ENCODE data around the gene HDHD3. TPM values are rescaled to one million over a fixed set of nuclear protein-coding genes. Genes with fewer than 3 reads are reported as not detected.

Gene HDHD3, protein sequence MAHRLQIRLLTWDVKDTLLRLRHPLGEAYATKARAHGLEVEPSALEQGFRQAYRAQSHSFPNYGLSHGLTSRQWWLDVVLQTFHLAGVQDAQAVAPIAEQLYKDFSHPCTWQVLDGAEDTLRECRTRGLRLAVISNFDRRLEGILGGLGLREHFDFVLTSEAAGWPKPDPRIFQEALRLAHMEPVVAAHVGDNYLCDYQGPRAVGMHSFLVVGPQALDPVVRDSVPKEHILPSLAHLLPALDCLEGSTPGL
- total RNA-seq (2021; fragmentation: NEBNext Ultra II Directional; extraction: Animal tissue kit (Norgen Biotek cat#: 25700)), result 1 to 10 TPM; 3.3 to 4.8 (median 3.8) TPM
- long read RNA-seq, partial matches to known transcripts, result 0 of 4 reads
- long read RNA-seq, other reads (novel, unspliced or antisense), result 1 of 4 reads

DNA sequence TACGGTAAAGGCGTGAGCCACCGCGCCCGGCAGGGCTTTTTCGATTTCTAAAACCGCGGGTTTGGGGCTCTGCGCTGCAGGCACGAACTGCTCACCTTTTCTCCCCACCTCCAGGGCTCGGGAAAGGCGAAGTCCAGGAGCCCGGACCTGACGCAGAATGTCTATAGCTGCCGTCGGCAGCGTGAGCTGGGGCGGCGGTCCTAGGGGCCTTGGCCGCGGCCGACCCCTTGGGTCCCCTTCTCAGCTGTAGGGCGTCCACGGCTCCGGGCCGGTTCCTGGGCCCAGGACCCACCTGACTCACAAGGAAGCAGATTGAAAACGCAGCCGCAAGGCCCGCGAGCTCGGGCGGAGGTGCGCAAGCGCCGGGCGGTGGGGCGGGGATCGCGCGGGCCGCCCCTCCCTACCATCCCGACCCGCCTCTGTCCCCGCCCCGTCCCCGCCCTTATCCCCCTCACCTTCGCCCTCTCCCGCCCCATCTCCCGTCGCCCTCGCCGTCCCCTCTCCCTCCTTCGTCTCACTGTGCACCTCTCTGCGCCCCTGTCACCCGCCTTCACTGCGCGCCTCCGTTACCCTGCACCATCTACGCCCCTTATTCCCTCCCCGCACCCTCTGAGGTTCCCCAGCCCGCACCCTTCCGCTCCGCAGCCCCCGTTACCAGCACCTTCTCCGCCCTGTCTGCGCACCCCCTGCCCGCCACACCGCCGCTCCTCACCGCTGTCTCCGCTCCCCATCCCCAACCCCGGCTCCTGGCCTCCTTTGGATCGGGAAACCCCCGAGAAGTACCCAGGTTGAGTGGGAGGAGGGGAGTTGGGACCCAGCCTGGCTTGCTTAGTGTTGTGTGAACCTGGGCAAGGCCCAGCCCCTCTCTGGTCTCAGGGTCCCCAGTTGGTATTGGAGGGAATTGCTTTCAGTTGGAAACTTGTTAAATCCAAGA, at the start of gene HDHD3:
Gene HDHD3 (minus strand): TSS at position 353 of the 934 bp plus-strand sequence. CDS start 2,632 bp downstream, outside the sequence.
- H3K4me3 Mint-ChIP-seq, result peak within 1 kb of the TSS; percentile 89
- H3K36me3 Mint-ChIP-seq (ENCODE audit: low read depth), result no peaks in the 10 kb centered on the region
- H3K27me3 Mint-ChIP-seq (ENCODE audit: insufficient read depth), result peaks cover 5% of the 10 kb centered on the region; the same call in 1 of the 2 replicates
- peak within 1 kb of the TSS; percentile 40; the same call in 1 of the 2 replicates for H3K27ac Mint-ChIP-seq
- DNase-seq, result peak; percentile 38
- H3K4me1 Mint-ChIP-seq (ENCODE audit: low read depth), result peaks cover 11% of the 10 kb centered on the region
- no peak for TF ChIP-seq CTCF (IDR thresholded peaks at IDR 0.05)
- H3K9me3 Mint-ChIP-seq, result no peaks in the 10 kb centered on the region

DNA sequence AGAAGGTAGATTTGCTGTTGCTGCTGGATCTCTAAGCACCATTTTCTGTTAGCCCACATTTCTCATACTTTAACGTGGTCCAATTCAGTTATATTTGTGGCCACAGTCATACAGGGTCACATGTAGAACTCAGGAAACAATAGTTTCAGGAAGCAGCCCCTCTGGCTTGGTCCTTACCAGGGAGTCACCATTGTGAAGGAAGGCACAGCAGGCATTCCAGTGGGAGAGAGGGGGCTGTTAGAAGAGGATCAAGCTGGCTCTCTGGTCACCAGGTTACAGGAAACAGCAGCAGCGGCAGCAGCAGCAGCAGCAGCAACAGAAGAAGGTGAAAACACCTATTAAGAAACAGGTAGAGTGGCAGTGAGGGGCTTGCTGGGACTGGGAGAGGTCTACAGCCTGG, 48.3 kb upstream of the HDHD3 start:
- no peak for DNase-seq
- Mint-ChIP-seq H3K27me3 (ENCODE audit: insufficient read depth) (peaks cover 34% of the 10 kb centered on the region), H3K4me1 (ENCODE audit: low read depth) (no peaks in the 10 kb centered on the region), H3K36me3 (ENCODE audit: low read depth) (no peaks in the 10 kb centered on the region), H3K27ac (no peak overlapping the region), H3K4me3 (no peak overlapping the region), H3K9me3 (no peaks in the 10 kb centered on the region)
- TF ChIP-seq CTCF (IDR thresholded peaks at IDR 0.05), result no peak

DNA sequence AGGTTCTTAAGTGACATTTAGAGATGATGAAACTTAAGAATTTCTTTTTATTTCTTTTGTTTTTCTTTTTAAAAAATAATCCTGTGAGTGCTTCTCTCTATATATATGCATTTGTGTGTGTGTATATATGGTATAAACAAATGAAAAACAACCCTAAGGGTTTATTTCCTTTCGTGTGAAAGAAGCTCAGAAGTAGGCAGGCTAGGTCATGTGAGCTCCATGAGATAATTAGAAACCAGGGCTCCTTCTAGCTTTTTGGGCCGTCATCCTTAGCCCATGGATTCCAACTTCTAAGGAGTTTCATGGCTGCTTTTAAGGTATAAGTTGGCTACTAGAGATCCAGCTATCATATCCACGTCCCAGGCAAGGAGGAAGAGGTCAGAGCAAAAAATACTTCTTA, 44.9 kb upstream of the HDHD3 start:
- Mint-ChIP-seq H3K4me1 (ENCODE audit: low read depth) (no peaks in the 10 kb centered on the region), H3K27me3 (ENCODE audit: insufficient read depth) (peaks cover 33% of the 10 kb centered on the region), H3K4me3 (no peak overlapping the region), H3K27ac (no peak overlapping the region), H3K9me3 (no peaks in the 10 kb centered on the region), H3K36me3 (ENCODE audit: low read depth) (no peaks in the 10 kb centered on the region)
- DNase-seq, result no peak
- TF ChIP-seq CTCF (IDR thresholded peaks at IDR 0.05), result no peak

GRCh38 chr9:113417370-113417769, 40.6 kb upstream of the HDHD3 start:
- Mint-ChIP-seq H3K4me3 (no peak overlapping the region), H3K27ac (no peak overlapping the region)

More at GRCh38 chr9:113417370-113417769, 40.6 kb upstream of the HDHD3 start:
- Mint-ChIP-seq H3K4me1 (ENCODE audit: low read depth) (no peaks in the 10 kb centered on the region), H3K9me3 (no peaks in the 10 kb centered on the region), H3K36me3 (ENCODE audit: low read depth) (no peaks in the 10 kb centered on the region), H3K27me3 (ENCODE audit: insufficient read depth) (peaks cover 5% of the 10 kb centered on the region)
- DNase-seq, result no peak
- TF ChIP-seq CTCF (IDR thresholded peaks at IDR 0.05), result peak; percentile 26; the same call in 1 of the 2 replicates
